Endothelial cell (in vitro differentiated cells): ENCODE data around the gene VEZF1. TPM values are rescaled to one million over a fixed set of nuclear protein-coding genes. Genes with fewer than 3 reads are reported as not detected.

Source experiments
- DNase-seq: peaks from one replicate; pipeline ENCODE4 v3.0.0; 2021; ENCODE audit warnings: low spot score
- H3K27ac Mint-ChIP-seq: one replicate; pipeline ENCODE4 v1.8.0; 2021; ENCODE audit warnings: mixed read lengths, inconsistent platforms; ENCODE audit not compliant: unreplicated experiment
- H3K27me3 Mint-ChIP-seq: one replicate; pipeline ENCODE4 v1.8.0; 2021; ENCODE audit warnings: mild to moderate bottlenecking, moderate library complexity, mixed read lengths, inconsistent platforms; ENCODE audit not compliant: unreplicated experiment
- H3K36me3 Mint-ChIP-seq: one replicate; pipeline ENCODE4 v1.8.0; 2021; ENCODE audit warnings: mild to moderate bottlenecking, low read depth, mixed read lengths, inconsistent platforms; ENCODE audit not compliant: unreplicated experiment
- H3K4me1 Mint-ChIP-seq: one replicate; pipeline ENCODE4 v1.8.0; 2021; ENCODE audit warnings: mild to moderate bottlenecking, mixed read lengths, inconsistent platforms; ENCODE audit not compliant: unreplicated experiment
- H3K4me3 Mint-ChIP-seq: one replicate; pipeline ENCODE4 v1.8.0; 2021; ENCODE audit warnings: mild to moderate bottlenecking, mixed read lengths, inconsistent platforms; ENCODE audit not compliant: unreplicated experiment
- H3K9me3 Mint-ChIP-seq: one replicate; pipeline ENCODE4 v1.8.0; 2021; ENCODE audit warnings: mixed read lengths, inconsistent platforms; ENCODE audit not compliant: unreplicated experiment
- CTCF ChIP-seq: fragments of 200-600 bp; sonication (generic); IDR thresholded peaks from one replicate; pipeline ENCODE4 v1.5.0; 2021; ENCODE audit warnings: antibody characterized with exemption; ENCODE audit not compliant: unreplicated experiment
- total RNA-seq: library from RNA; stranded (reverse); fragmentation: NEBNext Ultra II Directional; extraction: Animal tissue kit (Norgen Biotek cat#: 25700); gene quantifications from one replicate; pipeline ENCODE4 v1.2.1, GENCODE V29; 2021; ENCODE audit not compliant: unreplicated experiment

VEZF1 gene
- total RNA-seq, 1 donor from 2014 or later, result 43.7 TPM

- DNase-seq, result no peak
- peaks cover 1% of the 10 kb centered on the region for H3K27me3 Mint-ChIP-seq
- no peak for TF ChIP-seq CTCF
These were observed 19.6 kb downstream of the VEZF1 start for GRCh38 chr17:57968456-57968855.

GRCh38 chr17:57966875-57967274 lies 21.2 kb downstream of the VEZF1 start:
- H3K27ac Mint-ChIP-seq, result no peak overlapping the region
- H3K4me1 Mint-ChIP-seq, result no peaks in the 10 kb centered on the region
- no peaks in the 10 kb centered on the region for H3K9me3 Mint-ChIP-seq
- no peaks in the 10 kb centered on the region for H3K27me3 Mint-ChIP-seq
- no peak for TF ChIP-seq CTCF
- no peak for DNase-seq
- no peaks in the 10 kb centered on the region for H3K36me3 Mint-ChIP-seq
- H3K4me3 Mint-ChIP-seq, result no peak overlapping the region

More at GRCh38 chr17:57968456-57968855, 19.6 kb downstream of the VEZF1 start:
- no peak overlapping the region for H3K4me3 Mint-ChIP-seq
- H3K27ac Mint-ChIP-seq, result no peak overlapping the region
- H3K4me1 Mint-ChIP-seq, result peaks cover 4% of the 10 kb centered on the region
- H3K9me3 Mint-ChIP-seq, result no peaks in the 10 kb centered on the region
- H3K36me3 Mint-ChIP-seq, result no peaks in the 10 kb centered on the region

GRCh38 chr17:57966246-57966645 lies 21.8 kb downstream of the VEZF1 start:
- Mint-ChIP-seq H3K4me1 (no peaks in the 10 kb centered on the region), H3K4me3 (no peak overlapping the region), H3K36me3 (no peaks in the 10 kb centered on the region), H3K27ac (no peak overlapping the region), H3K9me3 (no peaks in the 10 kb centered on the region), H3K27me3 (no peaks in the 10 kb centered on the region)
- no peak for DNase-seq
- TF ChIP-seq CTCF, result no peak

GRCh38 chr17:57965521-57966160 lies 22.4 kb downstream of the VEZF1 start:
- TF ChIP-seq CTCF, result no peak
- Mint-ChIP-seq H3K27ac (no peak overlapping the region), H3K4me1 (no peaks in the 10 kb centered on the region), H3K27me3 (no peaks in the 10 kb centered on the region), H3K9me3 (no peaks in the 10 kb centered on the region), H3K36me3 (no peaks in the 10 kb centered on the region), H3K4me3 (no peak overlapping the region)
- DNase-seq, result no peak

DNA sequence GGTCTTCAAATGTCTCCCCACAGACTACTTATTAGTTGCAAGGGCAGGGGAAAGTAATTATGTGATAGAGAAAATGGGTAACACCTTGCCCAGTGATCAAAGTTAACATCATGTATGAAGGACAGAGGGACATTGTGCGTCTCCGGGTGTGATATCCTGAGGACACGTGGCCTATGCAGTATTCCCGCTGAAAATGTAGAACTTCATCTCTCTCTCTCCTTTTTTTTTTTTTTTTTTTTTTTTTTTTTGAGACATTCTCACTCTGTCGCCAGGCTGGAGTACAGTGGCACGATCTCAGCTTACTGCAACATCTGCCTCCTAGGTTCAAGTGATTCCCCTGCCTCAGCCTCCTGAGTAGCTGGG lies 24.9 kb downstream of the VEZF1 start:
- DNase-seq, result no peak
- H3K9me3 Mint-ChIP-seq, result no peaks in the 10 kb centered on the region
- no peaks in the 10 kb centered on the region for H3K4me1 Mint-ChIP-seq
- no peak overlapping the region for H3K27ac Mint-ChIP-seq
- no peak overlapping the region for H3K4me3 Mint-ChIP-seq
- H3K27me3 Mint-ChIP-seq, result peaks cover under 1% of the 10 kb centered on the region
- H3K36me3 Mint-ChIP-seq, result no peaks in the 10 kb centered on the region
- TF ChIP-seq CTCF, result no peak
